ENCODE results near the gene FN1. TPM values are rescaled to one million over a fixed set of nuclear protein-coding genes. Genes with fewer than 3 reads are reported as not detected.

Gene FN1
- total RNA-seq, 1 experiment from 2014 or later = 11.1 TPM

GRCh38 chr2:215484570-215484969 lies 48.7 kb upstream of the FN1 start (continued):
- TF ChIP-seq CTCF (IDR thresholded peaks at IDR 0.05 in 2 of 3, conservative IDR thresholded peaks at IDR 0.05 in 1 of 3; ENCODE audit: borderline replicate concordance in 1 of 3, insufficient read depth in 1 of 3, low read depth in 2 of 3, low read length in 2 of 3) (no peak), CEBPB (IDR thresholded peaks at IDR 0.05; ENCODE audit: low read depth) (no peak), POLR2AphosphoS5 (IDR thresholded peaks at IDR 0.05; ENCODE audit: low read depth, low read length) (no peak), ZFX (IDR thresholded peaks at IDR 0.05) (no peak)

- Histone ChIP-seq H3K4me2 (ENCODE audit: low read length) (no peak overlapping the region), H2AFZ (ENCODE audit: low read depth, low read length, poor library complexity, severe bottlenecking) (no peak overlapping the region), H3K4me3 (replicated peaks in 1 of 2; ENCODE audit: low read depth in 1 of 2, low read length in 2 of 2) (no peak overlapping the region), H4K20me1 (ENCODE audit: insufficient read depth) (no peaks in the 10 kb centered on the region), H3K36me3 (ENCODE audit: control insufficient read depth in 1 of 2, insufficient read depth in 2 of 2, low read length in 2 of 2) (no peaks in the 10 kb centered on the region), H3K27ac (ENCODE audit: low read depth, low read length) (no peak overlapping the region), H3K9me2 (ENCODE audit: insufficient read depth) (no peaks in the 10 kb centered on the region), H3K79me2 (ENCODE audit: insufficient read depth, low read length) (no peaks in the 10 kb centered on the region), H3K9me3 (ENCODE audit: control insufficient read depth in 1 of 2, insufficient read depth in 1 of 2, low read depth in 1 of 2, low read length in 2 of 2) (no peaks in the 10 kb centered on the region), H3K4me1 (ENCODE audit: control insufficient read depth in 1 of 2, insufficient read depth in 2 of 2, low read length in 2 of 2) (no peaks in the 10 kb centered on the region), H3K27me3 (ENCODE audit: insufficient read depth, low read length) (no peaks in the 10 kb centered on the region), H3K9ac (ENCODE audit: low read length) (no peak overlapping the region)
- ChIA-PET POLR2A (no interaction called here), CTCF (no interaction called here), RAD21 (ENCODE audit: low non-redundant PET in 1 of 2, low total read pairs in 2 of 2, uncharacterized antibody in 2 of 2, unreplicated experiment in 2 of 2) (no interaction called here)
- intact Hi-C loops (cut with micrococcal nuclease) = no loop called here
- TF ChIP-seq RAD21 (IDR thresholded peaks at IDR 0.05; ENCODE audit: low read depth) (no peak), REST (IDR thresholded peaks at IDR 0.05; ENCODE audit: low read depth) (no peak), ATF3 (IDR thresholded peaks at IDR 0.05) (no peak), EGR1 (IDR thresholded peaks at IDR 0.05; ENCODE audit: low read depth) (no peak)
- no TSS peak for BruUV-seq (replicated peaks)
- DNase-seq (ENCODE audit: low read depth, low spot score) = no peak
- no peak for ATAC-seq
Observed at GRCh38 chr2:215483431-215483830, 47.6 kb upstream of the FN1 start.
